ENCODE data around the gene PIP5KL1.

Gene PIP5KL1

GRCh38 chr9:127962278-127962677 lies 31.7 kb upstream of the PIP5KL1 start:
- Mint-ChIP-seq H3K4me3 (peak overlapping the region in 1 of 2 donors; percentile 54), H3K9me3 (no peaks in the 10 kb centered on the region), H3K27ac (peak overlapping the region; percentile 71 to 95), H3K27me3 (no peaks in the 10 kb centered on the region), H3K4me1 (ENCODE audit: low read depth in 2 of 2) (peaks cover 68 to 81% of the 10 kb centered on the region in 2 donors), H3K36me3 (ENCODE audit: insufficient read depth) (peaks cover 52% of the 10 kb centered on the region)
- DNase-seq (no peak), ATAC-seq (replicated peaks) (no peak)

- no peaks in the 10 kb centered on the region for H3K9me3 Mint-ChIP-seq
- H3K4me1 Mint-ChIP-seq (ENCODE audit: low read depth in 2 of 2) = peaks cover 63 to 78% of the 10 kb centered on the region in 2 donors
- peak overlapping the region; percentile 71 to 95 for H3K27ac Mint-ChIP-seq
- peak overlapping the region; percentile 42 to 49 for H3K4me3 Mint-ChIP-seq
- no peaks in the 10 kb centered on the region for H3K27me3 Mint-ChIP-seq
- DNase-seq = no peak
- peaks cover 56% of the 10 kb centered on the region for H3K36me3 Mint-ChIP-seq (ENCODE audit: insufficient read depth)
- no peak for ATAC-seq (replicated peaks)
These were observed 31.1 kb upstream of the PIP5KL1 start for GRCh38 chr9:127961613-127962155.

GRCh38 chr9:127961155-127961490 lies 30.5 kb upstream of the PIP5KL1 start:
- peak overlapping the region; percentile 71 to 95 for H3K27ac Mint-ChIP-seq
- no peak for ATAC-seq (replicated peaks)

GRCh38 chr9:127960410-127961154 lies 30.0 kb upstream of the PIP5KL1 start:
- DNase-seq (no peak), ATAC-seq (replicated peaks) (no peak)
- H3K4me1 Mint-ChIP-seq (ENCODE audit: low read depth in 2 of 2) = peaks cover 65 to 76% of the 10 kb centered on the region in 2 donors
- peak overlapping the region; percentile 6 to 25 for H3K4me3 Mint-ChIP-seq
- H3K27me3 Mint-ChIP-seq = no peaks in the 10 kb centered on the region
- H3K9me3 Mint-ChIP-seq = no peaks in the 10 kb centered on the region
- H3K27ac Mint-ChIP-seq = peak overlapping the region; percentile 71 to 95
- H3K36me3 Mint-ChIP-seq (ENCODE audit: insufficient read depth) = peaks cover 53% of the 10 kb centered on the region

More at GRCh38 chr9:127961155-127961490, 30.5 kb upstream of the PIP5KL1 start:
- H3K36me3 Mint-ChIP-seq (ENCODE audit: insufficient read depth) = peaks cover 52% of the 10 kb centered on the region
- peak overlapping the region; percentile 42 to 49 for H3K4me3 Mint-ChIP-seq
- H3K27me3 Mint-ChIP-seq = no peaks in the 10 kb centered on the region
- H3K9me3 Mint-ChIP-seq = no peaks in the 10 kb centered on the region
- H3K4me1 Mint-ChIP-seq (ENCODE audit: low read depth in 2 of 2) = peaks cover 64 to 73% of the 10 kb centered on the region in 2 donors
- no peak for DNase-seq

GRCh38 chr9:127959841-127960409 lies 29.3 kb upstream of the PIP5KL1 start:
- Mint-ChIP-seq H3K4me1 (ENCODE audit: low read depth in 2 of 2) (peaks cover 64 to 77% of the 10 kb centered on the region in 2 donors), H3K36me3 (ENCODE audit: insufficient read depth) (peaks cover 56% of the 10 kb centered on the region), H3K4me3 (peak overlapping the region; percentile 6 to 25), H3K27me3 (no peaks in the 10 kb centered on the region), H3K27ac (peak overlapping the region; percentile 71 to 75), H3K9me3 (no peaks in the 10 kb centered on the region)
- DNase-seq = no peak
- no peak for ATAC-seq (replicated peaks)

- ATAC-seq (replicated peaks) = no peak
These were observed 28.8 kb upstream of the PIP5KL1 start for GRCh38 chr9:127959398-127959797.

GRCh38 chr9:127958728-127959127 lies 28.2 kb upstream of the PIP5KL1 start:
- Mint-ChIP-seq H3K27me3 (no peaks in the 10 kb centered on the region), H3K9me3 (no peaks in the 10 kb centered on the region), H3K36me3 (ENCODE audit: insufficient read depth) (peaks cover 59% of the 10 kb centered on the region), H3K27ac (peak overlapping the region; percentile 63 to 71), H3K4me3 (no peak overlapping the region), H3K4me1 (ENCODE audit: low read depth in 2 of 2) (peaks cover 63 to 79% of the 10 kb centered on the region in 2 donors)
- DNase-seq (no peak), ATAC-seq (replicated peaks) (no peak)

More at GRCh38 chr9:127959398-127959797, 28.8 kb upstream of the PIP5KL1 start:
- Mint-ChIP-seq H3K4me1 (ENCODE audit: low read depth in 2 of 2) (peaks cover 62 to 81% of the 10 kb centered on the region in 2 donors), H3K36me3 (ENCODE audit: insufficient read depth) (peaks cover 56% of the 10 kb centered on the region), H3K4me3 (no peak overlapping the region), H3K9me3 (no peaks in the 10 kb centered on the region), H3K27me3 (no peaks in the 10 kb centered on the region), H3K27ac (peak overlapping the region; percentile 71 to 75)
- DNase-seq = no peak

- Mint-ChIP-seq H3K9me3 (no peaks in the 10 kb centered on the region), H3K4me3 (peak overlapping the region; percentile 56 to 67), H3K27ac (peak overlapping the region; percentile 30 to 85), H3K4me1 (ENCODE audit: low read depth in 2 of 2) (peaks cover 41 to 59% of the 10 kb centered on the region in 2 donors), H3K27me3 (no peaks in the 10 kb centered on the region), H3K36me3 (ENCODE audit: insufficient read depth) (peaks cover 67% of the 10 kb centered on the region)
- DNase-seq = peak; percentile 58 to 68 (median 64)
- ATAC-seq (replicated peaks) = peak; percentile 94
These were observed 24.9 kb upstream of the PIP5KL1 start for GRCh38 chr9:127955294-127956015.

- Mint-ChIP-seq H3K9me3 (no peaks in the 10 kb centered on the region), H3K4me1 (ENCODE audit: low read depth in 2 of 2) (peaks cover 38 to 57% of the 10 kb centered on the region in 2 donors), H3K27ac (peak overlapping the region; percentile 30 to 85), H3K36me3 (ENCODE audit: insufficient read depth) (peaks cover 71% of the 10 kb centered on the region), H3K27me3 (no peaks in the 10 kb centered on the region), H3K4me3 (peak overlapping the region; percentile 56 to 67)
- DNase-seq = no peak
- ATAC-seq (replicated peaks) = no peak
These were observed 24.3 kb upstream of the PIP5KL1 start for GRCh38 chr9:127954831-127955293.

GRCh38 chr9:127953768-127954505 lies 23.4 kb upstream of the PIP5KL1 start:
- peak overlapping the region in 1 of 2 donors; percentile 85 for H3K27ac Mint-ChIP-seq
- H3K4me1 Mint-ChIP-seq (ENCODE audit: low read depth in 2 of 2) = peaks cover 31 to 49% of the 10 kb centered on the region in 2 donors
- no peak for ATAC-seq (replicated peaks)
- peaks cover 76% of the 10 kb centered on the region for H3K36me3 Mint-ChIP-seq (ENCODE audit: insufficient read depth)
- no peaks in the 10 kb centered on the region for H3K27me3 Mint-ChIP-seq
- H3K9me3 Mint-ChIP-seq = no peaks in the 10 kb centered on the region
- DNase-seq = no peak
- H3K4me3 Mint-ChIP-seq = peak overlapping the region in 1 of 2 donors; percentile 56

- no peaks in the 10 kb centered on the region for H3K9me3 Mint-ChIP-seq
- H3K36me3 Mint-ChIP-seq (ENCODE audit: insufficient read depth) = peaks cover 77% of the 10 kb centered on the region
- no peak for DNase-seq
- H3K4me1 Mint-ChIP-seq (ENCODE audit: low read depth in 2 of 2) = peaks cover 31 to 46% of the 10 kb centered on the region in 2 donors
- no peak for ATAC-seq (replicated peaks)
- no peaks in the 10 kb centered on the region for H3K27me3 Mint-ChIP-seq
- no peak overlapping the region for H3K4me3 Mint-ChIP-seq
- H3K27ac Mint-ChIP-seq = peak overlapping the region in 1 of 2 donors; percentile 85
These were observed 22.6 kb upstream of the PIP5KL1 start for GRCh38 chr9:127953154-127953553.

GRCh38 chr9:127950513-127951289 lies 20.1 kb upstream of the PIP5KL1 start:
- DNase-seq (no peak), ATAC-seq (replicated peaks) (no peak)
- Mint-ChIP-seq H3K27me3 (no peaks in the 10 kb centered on the region), H3K27ac (peak overlapping the region; percentile 81 to 82), H3K36me3 (ENCODE audit: insufficient read depth) (peaks cover 91% of the 10 kb centered on the region), H3K9me3 (no peaks in the 10 kb centered on the region), H3K4me3 (no peak overlapping the region), H3K4me1 (ENCODE audit: low read depth in 2 of 2) (peaks cover 26 to 40% of the 10 kb centered on the region in 2 donors)

Data from effector memory CD8-positive, alpha-beta T cell (primary cell).